NCI-H2196 (cell line): ENCODE data around the gene PRR23E.

Experiments
- DNase-seq: peaks from one replicate; lab custom pipeline; 2025; ENCODE audit not compliant: unreplicated experiment; lab: John Stamatoyannopoulos, UW

PRR23E gene

GRCh38 chr3:127183931-127184869 is 8.7 kb upstream of the PRR23E start:
- DNase-seq: no peak

- DNase-seq: no peak
These were observed 8.1 kb upstream of the PRR23E start for GRCh38 chr3:127184870-127185216.

- no peak for DNase-seq
These were observed 7.7 kb upstream of the PRR23E start for GRCh38 chr3:127185268-127185667.

- DNase-seq: no peak
These were observed 6.8 kb upstream of the PRR23E start for GRCh38 chr3:127185962-127186674.

GRCh38 chr3:127187316-127187715 is 5.6 kb upstream of the PRR23E start:
- DNase-seq: no peak

GRCh38 chr3:127193341-127193740 is 410 bp downstream of the PRR23E start:
- DNase-seq: no peak

- DNase-seq: no peak
These were observed 844 bp downstream of the PRR23E start for GRCh38 chr3:127193775-127194174.

- no peak for DNase-seq
These were observed 1.8 kb downstream of the PRR23E start for GRCh38 chr3:127194601-127195187.

- no peak for DNase-seq
These were observed 2.5 kb downstream of the PRR23E start for GRCh38 chr3:127195417-127195816.

GRCh38 chr3:127196002-127196401 is 3.1 kb downstream of the PRR23E start:
- DNase-seq: no peak

GRCh38 chr3:127196466-127197299 is 3.8 kb downstream of the PRR23E start:
- DNase-seq: no peak

- no peak for DNase-seq
These were observed 4.6 kb downstream of the PRR23E start for GRCh38 chr3:127197300-127198189.

- DNase-seq: no peak
These were observed 7.3 kb downstream of the PRR23E start for GRCh38 chr3:127200086-127200691.

- no peak for DNase-seq
These were observed 10.1 kb downstream of the PRR23E start for GRCh38 chr3:127203024-127203423.

GRCh38 chr3:127204841-127205582 is 12.1 kb downstream of the PRR23E start:
- no peak for DNase-seq

GRCh38 chr3:127206154-127206553 is 13.2 kb downstream of the PRR23E start:
- no peak for DNase-seq

GRCh38 chr3:127206611-127207516 is 13.9 kb downstream of the PRR23E start:
- no peak for DNase-seq
